Naive thymus-derived CD8-positive, alpha-beta T cell (primary cell): ENCODE data around the gene TMEM204. TPM values are rescaled to one million over a fixed set of nuclear protein-coding genes. Genes with fewer than 3 reads are reported as not detected.

Experiments used
- ATAC-seq, 2 donors: fragments of 150-1000 bp; cut with Tn5 transposase in 1 of 2; sonication (Bioruptor Pico), chemical (Tn5 transposase) in 1 of 2; 1 replicate in 1 of 2; 2 replicates in 1 of 2; pipeline ENCODE4 v1.10.0; 2021; ENCODE audit warnings: mild to moderate bottlenecking in 2 of 2, moderate library complexity in 2 of 2
- POLR2A ChIA-PET: fragments of 350-600 bp; sonication (Branson Sonifier 250); formaldehyde crosslinking; loops from one replicate; lab custom pipeline; 2021; ENCODE audit warnings: antibody characterized with exemption; lab: Charles Lee
- DNase-seq, 10 donors: peaks; one replicate each; pipeline versions ENCODE4 v3.0.0 to v3.0.0-alpha.2; 2020 to 2022
- H3K27ac Mint-ChIP-seq, 10 donors: one replicate each; pipeline ENCODE4 v1.8.0; 2020 to 2022; ENCODE audit warnings: mild to moderate bottlenecking in 10 of 10, mixed read lengths in 10 of 10, moderate library complexity in 4 of 10, inconsistent platforms in 1 of 10
- H3K27me3 Mint-ChIP-seq, 5 donors: one replicate each; pipeline ENCODE4 v1.8.0; 2021 to 2022; ENCODE audit warnings: mixed read lengths in 5 of 5
- H3K36me3 Mint-ChIP-seq, 3 donors: one replicate each; pipeline ENCODE4 v1.8.0; 2020 to 2022; ENCODE audit warnings: mixed read lengths in 3 of 3, mild to moderate bottlenecking in 2 of 3, inconsistent platforms in 1 of 3
- H3K4me1 Mint-ChIP-seq, 4 donors: one replicate each; pipeline ENCODE4 v1.8.0; 2021 to 2022; ENCODE audit warnings: mixed read lengths in 4 of 4
- H3K4me3 Mint-ChIP-seq, 10 donors: one replicate each; pipeline ENCODE4 v1.8.0; 2020 to 2022; ENCODE audit warnings: mild to moderate bottlenecking in 10 of 10, mixed read lengths in 10 of 10, moderate library complexity in 6 of 10, inconsistent platforms in 1 of 10
- H3K9me3 Mint-ChIP-seq, 9 donors: one replicate each; pipeline ENCODE4 v1.8.0; 2020 to 2022; ENCODE audit warnings: mixed read lengths in 9 of 9, mild to moderate bottlenecking in 3 of 9, inconsistent platforms in 1 of 9, moderate library complexity in 1 of 9
- polyA plus RNA-seq, 3 donors: library from polyadenylated mRNA; unstranded; fragments of 300-500 nt; fragmentation: Illumina TruSeq; gene quantifications; one replicate each; pipeline ENCODE4 v1.2.3, GENCODE V29; 2021
- total RNA-seq, 8 experiments: library from RNA in 2 of 8; stranded (reverse) in 2 of 8; gene quantifications; one replicate each; pipeline ENCODE4 v1.2.3 and lab custom pipeline; 2021 to 2026

TMEM204 gene
- total and polyA plus RNA-seq, 5 experiments from 2014 or later: 95.9 to 196 (median 135) TPM

- ATAC-seq (no peak), DNase-seq (no peak)
- POLR2A ChIA-PET: interaction anchor here (0.7 to 11.3 kb wide), 11 partner anchors 10 to 246 kb away, joined by 3 to 135 read pairs (median 7); partner anchors contain the start of genes MAPK8IP3, NUBP2, SPSB3 and TELO2
- Mint-ChIP-seq H3K27ac (peak overlapping the region; percentile 83 to 97 (median 94)), H3K4me1 (peaks cover 24 to 69% (median 63%) of the 10 kb centered on the region in 4 donors), H3K27me3 (no peaks in the 10 kb centered on the region), H3K4me3 (peak overlapping the region; percentile 96 to 99 (median 98)), H3K9me3 (no peaks in the 10 kb centered on the region), H3K36me3 (peaks cover 16 to 55% (median 18%) of the 10 kb centered on the region in 3 donors)
Measured at GRCh38 chr16:1536601-1537000, 3.1 kb downstream of the TMEM204 start.

DNA sequence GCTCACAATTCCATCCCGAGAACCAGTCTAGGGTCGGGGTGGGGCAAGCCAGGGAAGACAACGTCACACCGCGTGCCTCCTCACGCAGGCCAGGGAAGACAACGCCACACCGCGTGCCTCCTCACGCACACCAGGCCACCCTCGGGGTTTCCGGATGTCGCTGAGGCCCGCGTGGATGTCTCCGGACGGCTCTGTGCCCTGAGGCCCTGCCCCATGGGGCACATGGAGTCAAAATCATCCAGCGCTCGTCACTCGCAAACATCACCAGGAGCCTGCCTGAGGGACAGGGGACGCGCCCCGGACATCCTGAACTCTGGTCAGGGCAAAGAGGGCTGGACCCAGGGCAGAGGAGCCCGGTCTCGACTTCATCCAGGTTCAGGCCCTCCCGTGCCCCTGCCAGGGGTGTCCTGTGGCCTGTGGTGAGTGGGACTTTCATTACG, 3.7 kb downstream of the TMEM204 start:
- peak overlapping the region; percentile 96 to 99 (median 98) for H3K4me3 Mint-ChIP-seq
- peak in 1 of 10 donors; percentile 24 for DNase-seq
- POLR2A ChIA-PET: interaction anchor here (1.0 to 11.3 kb wide), 11 partner anchors 8 to 428 kb away, joined by 4 to 135 read pairs (median 10); partner anchors contain the start of genes MAPK8IP3, RPS2, TELO2 and UQCC4
- H3K9me3 Mint-ChIP-seq: no peaks in the 10 kb centered on the region
- peaks cover 16 to 60% (median 18%) of the 10 kb centered on the region in 3 donors for H3K36me3 Mint-ChIP-seq
- H3K27ac Mint-ChIP-seq: peak overlapping the region; percentile 91 to 97 (median 94)
- no peak for ATAC-seq
- H3K4me1 Mint-ChIP-seq: peaks cover 24 to 73% (median 69%) of the 10 kb centered on the region in 4 donors
- no peaks in the 10 kb centered on the region for H3K27me3 Mint-ChIP-seq

GRCh38 chr16:1537763-1538289, 4.4 kb downstream of the TMEM204 start:
- ATAC-seq (peak; percentile 29 to 50), DNase-seq (peak in 9 of 10 donors; percentile 34 to 76 (median 49))
- Mint-ChIP-seq H3K9me3 (no peaks in the 10 kb centered on the region), H3K4me3 (peak overlapping the region; percentile 96 to 99 (median 98)), H3K36me3 (peaks cover 16 to 65% (median 18%) of the 10 kb centered on the region in 3 donors), H3K27me3 (no peaks in the 10 kb centered on the region), H3K27ac (peak overlapping the region; percentile 91 to 97 (median 94)), H3K4me1 (peaks cover 24 to 76% (median 70%) of the 10 kb centered on the region in 4 donors)
- POLR2A ChIA-PET: interaction anchor here (0.6 to 11.3 kb wide), 16 partner anchors 8 to 427 kb away, joined by 3 to 135 read pairs (median 6); partner anchors contain the start of genes CRAMP1, IFT140, MAPK8IP3 and RPS2

DNA sequence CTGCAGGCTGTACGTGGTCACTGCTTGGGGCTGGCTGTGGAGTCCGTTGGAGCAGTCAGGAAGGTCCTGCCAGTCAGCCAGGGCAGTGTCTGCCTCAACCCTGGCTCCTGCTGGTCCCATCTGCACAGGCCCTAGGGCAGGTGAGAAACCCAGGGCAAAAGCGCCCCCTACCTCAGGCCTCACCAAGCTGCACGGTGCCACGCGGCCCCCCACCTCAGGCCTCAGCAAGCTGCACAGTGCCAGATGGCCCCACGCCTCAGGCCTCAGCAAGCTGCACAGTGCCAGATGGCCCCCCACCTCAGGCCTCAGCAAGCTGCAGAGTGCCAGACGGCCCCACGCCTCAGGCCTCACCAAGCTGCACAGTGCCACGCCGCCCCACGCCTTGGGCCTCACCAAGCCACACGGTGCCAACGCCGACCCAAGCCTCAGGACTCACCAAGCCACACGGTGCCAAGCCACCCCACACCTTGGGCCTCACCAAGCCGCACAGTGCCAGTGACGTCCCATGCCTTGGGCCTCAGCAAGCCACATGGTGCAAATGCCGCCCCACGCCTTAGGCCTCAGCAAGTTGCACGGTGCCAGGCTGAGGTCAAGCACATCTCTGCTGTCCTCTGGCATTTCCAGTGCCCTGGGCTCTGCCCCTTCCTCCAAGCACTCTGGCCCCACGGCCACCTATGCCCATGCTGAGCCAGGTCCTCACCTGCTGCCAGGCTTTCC, 5.5 kb downstream of the TMEM204 start:
- no peaks in the 10 kb centered on the region for H3K9me3 Mint-ChIP-seq
- H3K27ac Mint-ChIP-seq: peak overlapping the region in 9 of 10 donors; percentile 68 to 97 (median 91)
- H3K4me1 Mint-ChIP-seq: peaks cover 27 to 80% (median 78%) of the 10 kb centered on the region in 4 donors
- H3K27me3 Mint-ChIP-seq: no peaks in the 10 kb centered on the region
- ATAC-seq (peak; percentile 19 to 31), DNase-seq (peak in 6 of 10 donors; percentile 18 to 47 (median 34))
- peaks cover 18 to 73% (median 20%) of the 10 kb centered on the region in 3 donors for H3K36me3 Mint-ChIP-seq
- POLR2A ChIA-PET: interaction anchor here (0.6 to 11.3 kb wide), 10 partner anchors 7 to 426 kb away, joined by 3 to 135 read pairs (median 12); partner anchors contain the start of genes CRAMP1, IFT140, MAPK8IP3 and RPS2
- peak overlapping the region; percentile 96 to 99 (median 98) for H3K4me3 Mint-ChIP-seq

- Mint-ChIP-seq H3K36me3 (peaks cover 16 to 75% (median 17%) of the 10 kb centered on the region in 3 donors), H3K4me1 (peaks cover 27 to 87% (median 82%) of the 10 kb centered on the region in 4 donors), H3K4me3 (peak overlapping the region in 7 of 10 donors; percentile 45 to 99 (median 98)), H3K27ac (peak overlapping the region; percentile 27 to 87 (median 64)), H3K9me3 (no peaks in the 10 kb centered on the region), H3K27me3 (no peaks in the 10 kb centered on the region)
- ATAC-seq: no peak
- POLR2A ChIA-PET: interaction anchor here (0.9 to 11.3 kb wide), 5 partner anchors 6 to 231 kb away, joined by 3 to 135 read pairs (median 89); partner anchors contain the start of genes CRAMP1, IFT140 and UBE2I
- DNase-seq: no peak
Measured at GRCh38 chr16:1539720-1540555, 6.5 kb downstream of the TMEM204 start.

- peak in 1 of 10 donors; percentile 58 for DNase-seq
- no peak for ATAC-seq
- Mint-ChIP-seq H3K4me1 (peaks cover 27 to 90% (median 84%) of the 10 kb centered on the region in 4 donors), H3K27me3 (no peaks in the 10 kb centered on the region), H3K27ac (peak overlapping the region; percentile 4 to 90 (median 75)), H3K36me3 (peaks cover 10 to 75% (median 11%) of the 10 kb centered on the region in 3 donors), H3K9me3 (no peaks in the 10 kb centered on the region), H3K4me3 (peak overlapping the region in 9 of 10 donors; percentile 19 to 99 (median 52))
- POLR2A ChIA-PET: interaction anchor here (6.4 to 11.3 kb wide), 2 partner anchors 15 to 18 kb away, joined by 89 to 103 read pairs; no protein-coding TSS in a partner anchor
Measured at GRCh38 chr16:1540556-1540855, 7.0 kb downstream of the TMEM204 start.

- H3K4me1 Mint-ChIP-seq: peaks cover 33 to 96% (median 86%) of the 10 kb centered on the region in 4 donors
- peak in 1 of 10 donors; percentile 60 for DNase-seq
- POLR2A ChIA-PET: interaction anchor here (0.7 to 11.3 kb wide), 3 partner anchors 6 to 254 kb away, joined by 3 to 135 read pairs (median 103); partner anchors contain the start of gene TMEM204
Measured at GRCh38 chr16:1541293-1542165, 8.1 kb downstream of the TMEM204 start.

DNA sequence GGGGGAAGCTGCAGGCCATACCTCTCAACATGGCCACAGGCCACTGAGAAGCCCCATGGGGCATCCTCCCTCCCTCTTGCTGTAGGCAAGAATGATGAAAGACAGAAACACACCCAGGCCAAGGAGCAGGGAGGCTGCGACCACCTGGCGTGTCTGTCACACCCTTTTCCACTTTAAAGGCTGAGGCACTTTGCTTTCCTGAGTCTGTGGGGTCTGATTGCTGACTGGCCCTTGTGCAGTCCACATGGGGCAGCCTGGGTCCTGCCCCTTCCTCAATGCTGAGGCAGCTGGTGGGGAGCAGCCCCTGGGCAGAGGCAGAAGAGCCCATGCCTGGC, 8.7 kb downstream of the TMEM204 start:
- Mint-ChIP-seq H3K27ac (peak overlapping the region in 6 of 10 donors; percentile 47 to 88 (median 60)), H3K27me3 (no peaks in the 10 kb centered on the region), H3K4me3 (peak overlapping the region in 3 of 10 donors; percentile 41 to 81 (median 55)), H3K36me3 (peaks cover 4 to 70% (median 4%) of the 10 kb centered on the region in 3 donors), H3K9me3 (no peaks in the 10 kb centered on the region), H3K4me1 (peaks cover 33 to 96% (median 86%) of the 10 kb centered on the region in 4 donors)
- POLR2A ChIA-PET: interaction anchor here (0.6 to 11.3 kb wide), 4 partner anchors 6 to 254 kb away, joined by 3 to 135 read pairs (median 53); partner anchors contain the start of gene TMEM204
- no peak for DNase-seq
- ATAC-seq: no peak

More at GRCh38 chr16:1541293-1542165, 8.1 kb downstream of the TMEM204 start:
- Mint-ChIP-seq H3K36me3 (peaks cover 8 to 70% (median 9%) of the 10 kb centered on the region in 3 donors), H3K4me3 (peak overlapping the region in 3 of 10 donors; percentile 30 to 55 (median 41)), H3K27me3 (no peaks in the 10 kb centered on the region), H3K27ac (peak overlapping the region in 5 of 10 donors; percentile 47 to 87 (median 56)), H3K9me3 (no peaks in the 10 kb centered on the region)
- ATAC-seq: no peak

GRCh38 chr16:1542533-1542932, 9.1 kb downstream of the TMEM204 start:
- no peak for DNase-seq
- Mint-ChIP-seq H3K36me3 (peaks cover 4 to 70% (median 4%) of the 10 kb centered on the region in 3 donors), H3K9me3 (no peaks in the 10 kb centered on the region), H3K4me1 (peaks cover 32 to 96% (median 86%) of the 10 kb centered on the region in 4 donors), H3K27me3 (no peaks in the 10 kb centered on the region), H3K4me3 (peak overlapping the region in 6 of 10 donors; percentile 30 to 84 (median 62)), H3K27ac (peak overlapping the region; percentile 47 to 92 (median 88))
- POLR2A ChIA-PET: interaction anchor here (0.6 to 11.3 kb wide), 4 partner anchors 7 to 253 kb away, joined by 3 to 135 read pairs (median 53); partner anchors contain the start of gene TMEM204
- no peak for ATAC-seq

GRCh38 chr16:1543085-1543896, 9.8 kb downstream of the TMEM204 start:
- H3K27ac Mint-ChIP-seq: peak overlapping the region; percentile 47 to 92 (median 90)
- no peaks in the 10 kb centered on the region for H3K27me3 Mint-ChIP-seq
- peak; percentile 65 to 66 for ATAC-seq
- H3K4me3 Mint-ChIP-seq: peak overlapping the region; percentile 59 to 84 (median 75)
- no peaks in the 10 kb centered on the region for H3K9me3 Mint-ChIP-seq
- H3K4me1 Mint-ChIP-seq: peaks cover 29 to 96% (median 85%) of the 10 kb centered on the region in 4 donors
- POLR2A ChIA-PET: interaction anchor here (1.2 to 11.3 kb wide), 4 partner anchors 8 to 16 kb away, joined by 3 to 135 read pairs (median 57); partner anchors contain the start of gene TMEM204
- DNase-seq: peak in 2 of 10 donors; percentile 26 to 28
- H3K36me3 Mint-ChIP-seq: peaks cover 0 to 72% (median 4%) of the 10 kb centered on the region in 3 donors
